ENCODE results near the gene ABHD6. TPM values are rescaled to one million over a fixed set of nuclear protein-coding genes. Genes with fewer than 3 reads are reported as not detected.

Gene ABHD6
- total RNA-seq, 1 experiment from 2014 or later: 12.7 TPM

- ChIA-PET CTCF (no interaction called here), POLR2A (no interaction called here), RAD21 (ENCODE audit: low non-redundant PET in 1 of 2, low total read pairs in 2 of 2, uncharacterized antibody in 2 of 2, unreplicated experiment in 2 of 2) (no interaction called here)
- TF ChIP-seq REST (IDR thresholded peaks at IDR 0.05; ENCODE audit: low read depth): no peak
- Histone ChIP-seq H3K9me3 (ENCODE audit: control insufficient read depth in 1 of 2, insufficient read depth in 1 of 2, low read depth in 1 of 2, low read length in 2 of 2) (no peaks in the 10 kb centered on the region), H3K9me2 (ENCODE audit: insufficient read depth) (no peaks in the 10 kb centered on the region), H3K4me1 (ENCODE audit: control insufficient read depth in 1 of 2, insufficient read depth in 2 of 2, low read length in 2 of 2) (peaks cover 11 to 25% of the 10 kb centered on the region in 2 experiments), H3K27ac (ENCODE audit: low read depth, low read length) (no peak overlapping the region), H3K9ac (ENCODE audit: low read length) (no peak overlapping the region), H3K27me3 (ENCODE audit: insufficient read depth, low read length) (no peaks in the 10 kb centered on the region), H3K4me2 (ENCODE audit: low read length) (no peak overlapping the region), H3K4me3 (replicated peaks in 1 of 2; ENCODE audit: low read depth in 1 of 2, low read length in 2 of 2) (no peak overlapping the region), H2AFZ (ENCODE audit: low read depth, low read length, poor library complexity, severe bottlenecking) (no peak overlapping the region), H3K36me3 (ENCODE audit: control insufficient read depth in 1 of 2, insufficient read depth in 2 of 2, low read length in 2 of 2) (no peaks in the 10 kb centered on the region), H3K79me2 (ENCODE audit: insufficient read depth, low read length) (no peaks in the 10 kb centered on the region), H4K20me1 (ENCODE audit: insufficient read depth) (no peaks in the 10 kb centered on the region)
- no peak for ATAC-seq
- no TSS peak for BruUV-seq (replicated peaks)
- DNase-seq (ENCODE audit: low read depth, low spot score): no peak
- intact Hi-C loops (cut with micrococcal nuclease): no loop called here
These were observed 36.5 kb downstream of the ABHD6 start for GRCh38 chr3:58274027-58274614.

- ChIA-PET POLR2A (no interaction called here), CTCF (no interaction called here), RAD21 (ENCODE audit: low non-redundant PET in 1 of 2, low total read pairs in 2 of 2, uncharacterized antibody in 2 of 2, unreplicated experiment in 2 of 2) (no interaction called here)
- no peaks in the 10 kb centered on the region for H3K27me3 ChIP-seq (ENCODE audit: insufficient read depth, low read length)
- no peak overlapping the region for H3K4me3 ChIP-seq (replicated peaks in 1 of 2; ENCODE audit: low read depth in 1 of 2, low read length in 2 of 2)
- no peaks in the 10 kb centered on the region for H3K79me2 ChIP-seq (ENCODE audit: insufficient read depth, low read length)
- H3K27ac ChIP-seq (ENCODE audit: low read depth, low read length): no peak overlapping the region
- no peaks in the 10 kb centered on the region for H3K9me3 ChIP-seq (ENCODE audit: control insufficient read depth in 1 of 2, insufficient read depth in 1 of 2, low read depth in 1 of 2, low read length in 2 of 2)
- no peak overlapping the region for H2AFZ ChIP-seq (ENCODE audit: low read depth, low read length, poor library complexity, severe bottlenecking)
- no peaks in the 10 kb centered on the region for H4K20me1 ChIP-seq (ENCODE audit: insufficient read depth)
- H3K9me2 ChIP-seq (ENCODE audit: insufficient read depth): no peaks in the 10 kb centered on the region
- no peak overlapping the region for H3K9ac ChIP-seq (ENCODE audit: low read length)
- intact Hi-C loops (cut with micrococcal nuclease): no loop called here
- no peak overlapping the region for H3K4me2 ChIP-seq (ENCODE audit: low read length)
- H3K4me1 ChIP-seq (ENCODE audit: control insufficient read depth in 1 of 2, insufficient read depth in 2 of 2, low read length in 2 of 2): no peaks in the 10 kb centered on the region
- H3K36me3 ChIP-seq (ENCODE audit: control insufficient read depth in 1 of 2, insufficient read depth in 2 of 2, low read length in 2 of 2): no peaks in the 10 kb centered on the region
- DNase-seq (ENCODE audit: low read depth, low spot score) (no peak), ATAC-seq (no peak)
- BruUV-seq (replicated peaks): no TSS peak
- no peak for TF ChIP-seq REST (IDR thresholded peaks at IDR 0.05; ENCODE audit: low read depth)
- no peak for TF ChIP-seq YY1 (IDR thresholded peaks at IDR 0.05; ENCODE audit: extremely low read depth, insufficient replicate concordance, low read depth, low read length)
- no peak for TF ChIP-seq EZH2phosphoT487 (IDR thresholded peaks at IDR 0.05; ENCODE audit: borderline replicate concordance)
- TF ChIP-seq POLR2A (IDR thresholded peaks at IDR 0.05; ENCODE audit: borderline replicate concordance, extremely low read depth, insufficient read depth, insufficient read length): no peak
- TF ChIP-seq FOSL1 (IDR thresholded peaks at IDR 0.05; ENCODE audit: low read depth): no peak
- no peak for TF ChIP-seq RAD21 (IDR thresholded peaks at IDR 0.05; ENCODE audit: low read depth)
- TF ChIP-seq, protein P1, sequence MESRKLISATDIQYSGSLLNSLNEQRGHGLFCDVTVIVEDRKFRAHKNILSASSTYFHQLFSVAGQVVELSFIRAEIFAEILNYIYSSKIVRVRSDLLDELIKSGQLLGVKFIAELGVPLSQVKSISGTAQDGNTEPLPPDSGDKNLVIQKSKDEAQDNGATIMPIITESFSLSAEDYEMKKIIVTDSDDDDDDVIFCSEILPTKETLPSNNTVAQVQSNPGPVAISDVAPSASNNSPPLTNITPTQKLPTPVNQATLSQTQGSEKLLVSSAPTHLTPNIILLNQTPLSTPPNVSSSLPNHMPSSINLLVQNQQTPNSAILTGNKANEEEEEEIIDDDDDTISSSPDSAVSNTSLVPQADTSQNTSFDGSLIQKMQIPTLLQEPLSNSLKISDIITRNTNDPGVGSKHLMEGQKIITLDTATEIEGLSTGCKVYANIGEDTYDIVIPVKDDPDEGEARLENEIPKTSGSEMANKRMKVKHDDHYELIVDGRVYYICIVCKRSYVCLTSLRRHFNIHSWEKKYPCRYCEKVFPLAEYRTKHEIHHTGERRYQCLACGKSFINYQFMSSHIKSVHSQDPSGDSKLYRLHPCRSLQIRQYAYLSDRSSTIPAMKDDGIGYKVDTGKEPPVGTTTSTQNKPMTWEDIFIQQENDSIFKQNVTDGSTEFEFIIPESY (IDR thresholded peaks at IDR 0.05; ENCODE audit: extremely low read depth, insufficient replicate concordance, low read length): no peak
- TF ChIP-seq ZNF274 (IDR thresholded peaks at IDR 0.05; ENCODE audit: low read depth, low read length): no peak
- TF ChIP-seq ATF3 (IDR thresholded peaks at IDR 0.05): no peak
These were observed 43.5 kb downstream of the ABHD6 start for GRCh38 chr3:58281069-58281468.
